ENCODE data around the gene ITGA8. TPM values are rescaled to one million over a fixed set of nuclear protein-coding genes. Genes with fewer than 3 reads are reported as not detected.

The ITGA8 gene
- total RNA-seq, 1 experiment from 2014 or later = 0.03 TPM

GRCh38 chr10:15742836-15743235 lies 23.1 kb upstream of the ITGA8 start:
- Histone ChIP-seq H3K4me3 (ENCODE audit: insufficient read depth, low read depth, low read length) (no peak overlapping the region), H3K27me3 (ENCODE audit: control insufficient read depth, insufficient read depth, low read length) (no peaks in the 10 kb centered on the region), H3K36me3 (replicated peaks; ENCODE audit: control insufficient read depth, insufficient read depth, low read length) (no peaks in the 10 kb centered on the region)
- no peak for DNase-seq

- no peak overlapping the region for H3K4me3 ChIP-seq (ENCODE audit: insufficient read depth, low read depth, low read length)
- DNase-seq = no peak
- H3K27me3 ChIP-seq (ENCODE audit: control insufficient read depth, insufficient read depth, low read length) = no peaks in the 10 kb centered on the region
- H3K36me3 ChIP-seq (replicated peaks; ENCODE audit: control insufficient read depth, insufficient read depth, low read length) = no peaks in the 10 kb centered on the region
These were observed 22.4 kb upstream of the ITGA8 start for GRCh38 chr10:15742102-15742501.

GRCh38 chr10:15741581-15741980 lies 21.9 kb upstream of the ITGA8 start:
- Histone ChIP-seq H3K4me3 (ENCODE audit: insufficient read depth, low read depth, low read length) (no peak overlapping the region), H3K36me3 (replicated peaks; ENCODE audit: control insufficient read depth, insufficient read depth, low read length) (no peaks in the 10 kb centered on the region), H3K27me3 (ENCODE audit: control insufficient read depth, insufficient read depth, low read length) (no peaks in the 10 kb centered on the region)
- DNase-seq = no peak

GRCh38 chr10:15740261-15740660 lies 20.5 kb upstream of the ITGA8 start:
- Histone ChIP-seq H3K4me3 (ENCODE audit: insufficient read depth, low read depth, low read length) (no peak overlapping the region), H3K36me3 (replicated peaks; ENCODE audit: control insufficient read depth, insufficient read depth, low read length) (no peaks in the 10 kb centered on the region), H3K27me3 (ENCODE audit: control insufficient read depth, insufficient read depth, low read length) (no peaks in the 10 kb centered on the region)
- no peak for DNase-seq

GRCh38 chr10:15739254-15739970 lies 19.7 kb upstream of the ITGA8 start:
- Histone ChIP-seq H3K27me3 (ENCODE audit: control insufficient read depth, insufficient read depth, low read length) (no peaks in the 10 kb centered on the region), H3K36me3 (replicated peaks; ENCODE audit: control insufficient read depth, insufficient read depth, low read length) (no peaks in the 10 kb centered on the region), H3K4me3 (ENCODE audit: insufficient read depth, low read depth, low read length) (no peak overlapping the region)
- no peak for DNase-seq

- Histone ChIP-seq H3K4me3 (ENCODE audit: insufficient read depth, low read depth, low read length) (no peak overlapping the region), H3K27me3 (ENCODE audit: control insufficient read depth, insufficient read depth, low read length) (no peaks in the 10 kb centered on the region), H3K36me3 (replicated peaks; ENCODE audit: control insufficient read depth, insufficient read depth, low read length) (no peaks in the 10 kb centered on the region)
- DNase-seq = no peak
These were observed 18.7 kb upstream of the ITGA8 start for GRCh38 chr10:15738270-15738925.

GRCh38 chr10:15737656-15738055 lies 17.9 kb upstream of the ITGA8 start:
- H3K27me3 ChIP-seq (ENCODE audit: control insufficient read depth, insufficient read depth, low read length) = no peaks in the 10 kb centered on the region
- DNase-seq = no peak
- H3K4me3 ChIP-seq (ENCODE audit: insufficient read depth, low read depth, low read length) = no peak overlapping the region
- H3K36me3 ChIP-seq (replicated peaks; ENCODE audit: control insufficient read depth, insufficient read depth, low read length) = no peaks in the 10 kb centered on the region

- Histone ChIP-seq H3K27me3 (ENCODE audit: control insufficient read depth, insufficient read depth, low read length) (no peaks in the 10 kb centered on the region), H3K36me3 (replicated peaks; ENCODE audit: control insufficient read depth, insufficient read depth, low read length) (no peaks in the 10 kb centered on the region), H3K4me3 (ENCODE audit: insufficient read depth, low read depth, low read length) (no peak overlapping the region)
- no peak for DNase-seq
These were observed 16.0 kb upstream of the ITGA8 start for GRCh38 chr10:15735763-15736162.

GRCh38 chr10:15730341-15730740 lies 10.6 kb upstream of the ITGA8 start:
- DNase-seq = no peak
- no peaks in the 10 kb centered on the region for H3K36me3 ChIP-seq (replicated peaks; ENCODE audit: control insufficient read depth, insufficient read depth, low read length)
- H3K4me3 ChIP-seq (ENCODE audit: insufficient read depth, low read depth, low read length) = no peak overlapping the region
- no peaks in the 10 kb centered on the region for H3K27me3 ChIP-seq (ENCODE audit: control insufficient read depth, insufficient read depth, low read length)

- no peak for DNase-seq
- Histone ChIP-seq H3K36me3 (replicated peaks; ENCODE audit: control insufficient read depth, insufficient read depth, low read length) (no peaks in the 10 kb centered on the region), H3K4me3 (ENCODE audit: insufficient read depth, low read depth, low read length) (no peak overlapping the region), H3K27me3 (ENCODE audit: control insufficient read depth, insufficient read depth, low read length) (no peaks in the 10 kb centered on the region)
These were observed 10.2 kb upstream of the ITGA8 start for GRCh38 chr10:15729890-15730289.

GRCh38 chr10:15726042-15726441 lies 6.3 kb upstream of the ITGA8 start:
- H3K36me3 ChIP-seq (replicated peaks; ENCODE audit: control insufficient read depth, insufficient read depth, low read length) = no peaks in the 10 kb centered on the region
- peaks cover 1% of the 10 kb centered on the region; the same call in 1 of the 2 replicates for H3K27me3 ChIP-seq (ENCODE audit: control insufficient read depth, insufficient read depth, low read length)
- DNase-seq = no peak
- no peak overlapping the region for H3K4me3 ChIP-seq (ENCODE audit: insufficient read depth, low read depth, low read length)

- Histone ChIP-seq H3K27me3 (ENCODE audit: control insufficient read depth, insufficient read depth, low read length) (peaks cover 2% of the 10 kb centered on the region), H3K36me3 (replicated peaks; ENCODE audit: control insufficient read depth, insufficient read depth, low read length) (no peaks in the 10 kb centered on the region), H3K4me3 (ENCODE audit: insufficient read depth, low read depth, low read length) (no peak overlapping the region)
- peak; percentile 24 for DNase-seq
These were observed 5.9 kb upstream of the ITGA8 start for GRCh38 chr10:15725603-15726002.

- no peak for DNase-seq
- H3K4me3 ChIP-seq (ENCODE audit: insufficient read depth, low read depth, low read length) = no peak overlapping the region
These were observed 5.0 kb upstream of the ITGA8 start for GRCh38 chr10:15724683-15725082.

GRCh38 chr10:15723803-15724202 lies 4.1 kb upstream of the ITGA8 start:
- no peak for DNase-seq
- Histone ChIP-seq H3K36me3 (replicated peaks; ENCODE audit: control insufficient read depth, insufficient read depth, low read length) (no peaks in the 10 kb centered on the region), H3K4me3 (ENCODE audit: insufficient read depth, low read depth, low read length) (no peak overlapping the region), H3K27me3 (ENCODE audit: control insufficient read depth, insufficient read depth, low read length) (peaks cover 18% of the 10 kb centered on the region)

More at GRCh38 chr10:15724683-15725082, 5.0 kb upstream of the ITGA8 start:
- peaks cover 9% of the 10 kb centered on the region for H3K27me3 ChIP-seq (ENCODE audit: control insufficient read depth, insufficient read depth, low read length)
- H3K36me3 ChIP-seq (replicated peaks; ENCODE audit: control insufficient read depth, insufficient read depth, low read length) = no peaks in the 10 kb centered on the region

GRCh38 chr10:15720635-15721287 lies 1.0 kb upstream of the ITGA8 start:
- no peak overlapping the region for H3K4me3 ChIP-seq (ENCODE audit: insufficient read depth, low read depth, low read length)
- H3K36me3 ChIP-seq (replicated peaks; ENCODE audit: control insufficient read depth, insufficient read depth, low read length) = no peaks in the 10 kb centered on the region
- peaks cover 30% of the 10 kb centered on the region for H3K27me3 ChIP-seq (ENCODE audit: control insufficient read depth, insufficient read depth, low read length)
- DNase-seq = no peak
